Spleen (tissue), 13 donors: ENCODE results near the gene POLR1H. TPM values are rescaled to one million over a fixed set of nuclear protein-coding genes. Genes with fewer than 3 reads are reported as not detected.
A peak's percentile ranks its signal among the peaks of the same experiment; 100 is the strongest.

Experiments
- DNase-seq: peaks from one replicate; pipeline ENCODE4 v3.0.0-alpha.2; 2020
- H3K27ac ChIP-seq, 8 donors: fragments of 200-600 bp; sonication (generic) in 7 of 8; 1 replicate in 4 of 8; 2 replicates in 4 of 8; pipeline versions ENCODE4 v1.5.0 to v1.8.0; 2016 to 2021; ENCODE audit warnings: inconsistent platforms in 4 of 8, mild to moderate bottlenecking in 4 of 8, moderate library complexity in 1 of 8
- H3K27me3 ChIP-seq, 7 donors: fragments of 200-600 bp; sonication (generic) in 6 of 7; replicated peaks in 1 of 7; 1 replicate in 4 of 7; 2 replicates in 3 of 7; pipeline versions ENCODE4 v1.5.0 to v1.8.0; 2016 to 2021; ENCODE audit warnings: inconsistent platforms in 3 of 7, mild to moderate bottlenecking in 1 of 7
- H3K36me3 ChIP-seq, 6 donors: fragments of 200-600 bp; sonication (generic) in 5 of 6; 1 replicate in 4 of 6; 2 replicates in 2 of 6; pipeline versions ENCODE4 v1.5.0 to v1.8.0; 2016 to 2021; ENCODE audit warnings: inconsistent platforms in 2 of 6
- H3K4me1 ChIP-seq, 6 donors: fragments of 200-600 bp; sonication (generic) in 5 of 6; 1 replicate in 3 of 6; 2 replicates in 3 of 6; pipeline versions ENCODE4 v1.5.0 to v1.8.0; 2016 to 2021; ENCODE audit warnings: inconsistent platforms in 3 of 6
- H3K4me3 ChIP-seq, 8 donors: fragments of 200-600 bp; sonication (generic) in 7 of 8; 1 replicate in 4 of 8; 2 replicates in 4 of 8; pipeline versions ENCODE4 v1.5.0 to v1.8.0; 2016 to 2021; ENCODE audit warnings: inconsistent platforms in 4 of 8, mild to moderate bottlenecking in 4 of 8, moderate library complexity in 2 of 8
- H3K9me3 ChIP-seq, 8 donors: fragments of 200-600 bp; sonication (generic) in 7 of 8; 1 replicate in 4 of 8; 2 replicates in 4 of 8; pipeline versions ENCODE4 v1.5.0 to v1.8.0; 2016 to 2021; ENCODE audit warnings: inconsistent platforms in 4 of 8
- POLR2A ChIP-seq, 3 donors: fragments of 450-650 bp; IDR thresholded peaks; one replicate each; pipeline ENCODE4 v1.5.1; 2017; ENCODE audit warnings: antibody characterized with exemption in 3 of 3, mild to moderate bottlenecking in 1 of 3
- POLR2AphosphoS5 ChIP-seq, 3 donors: sonication (generic); formaldehyde crosslinking; IDR thresholded peaks; one replicate each; pipeline ENCODE4 v1.5.1; 2017; ENCODE audit warnings: antibody characterized with exemption in 3 of 3
- WGBS, 5 donors: extraction: QIAGEN DNeasy Blood & Tissue Kit in 3 of 5; methylation state at CpG; one replicate each; pipeline versions ENCODE4 v1.1.5 to v1.1.7; 2013 to 2018; 5-methylcytosine and 5-hydroxymethylcytosine counted together
- intact Hi-C: fragments of 100-400 bp; cut with DNase I; formaldehyde crosslinking; loops from one replicate; pipeline ENCODE4 v1.15.0; 2023; ENCODE audit warnings: low total_unique reads
- long read RNA-seq, 2 donors: transcript quantifications; one replicate each; lab custom pipeline, GENCODE V29; 2026
- polyA plus RNA-seq, 3 donors: library from polyadenylated mRNA; stranded (reverse); fragments of 200-250 nt; gene quantifications; one replicate each; pipeline ENCODE4 v1.2.1, GENCODE V29; 2013
- total RNA-seq, 7 donors: library from RNA; depleted of rRNA in 3 of 7; stranded (reverse); fragments of >200 nt in 3 of 7; fragmentation: NEBNext Ultra II Directional in 4 of 7; extraction: Animal tissue kit (Norgen Biotek cat#: 25700) in 4 of 7; gene quantifications; one replicate each; pipeline versions ENCODE4 v1.1.0 to v1.2.1, GENCODE V29; 2016 to 2021
- TF ChIP-seq, protein P1 (sequence below), 11 experiments: fragments of 200-600 bp in 7 of 11; fragments of 450-650 bp in 4 of 11; sonication (generic) in 4 of 11; IDR thresholded peaks in 8 of 11; conservative IDR thresholded peaks in 3 of 11; 1 replicate in 7 of 11; 2 replicates in 4 of 11; pipeline versions ENCODE4 v1.4.0 to v1.8.0; 2016 to 2021; ENCODE audit warnings: antibody characterized with exemption in 11 of 11, inconsistent platforms in 4 of 11, mild to moderate bottlenecking in 1 of 11
- donor health status: healthy with polysubstance abuse.
- donor health status: DM: no; HTN: no; CAD: no; lungs with moderate emphysema.
- donor health status: DM: no; HTN: no; CAD: no.
- donor health status: Bipolar disorder and iron deficiency.
- donor health status: healthy.
- donor health status: DM: no; HTN: no; CAD: no.
- donor health status: DM: yes; HTN: yes; CAD: no.

POLR1H gene, protein sequence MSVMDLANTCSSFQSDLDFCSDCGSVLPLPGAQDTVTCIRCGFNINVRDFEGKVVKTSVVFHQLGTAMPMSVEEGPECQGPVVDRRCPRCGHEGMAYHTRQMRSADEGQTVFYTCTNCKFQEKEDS
- 10 to 100 TPM; 21.0 to 36.9 (median 22.8) TPM for total RNA-seq
- 10 to 100 TPM; 62.6 to 78.6 (median 72.9) TPM for polyA plus RNA-seq
- long read RNA-seq, donor 1, transcript ZNRD1-201 (4 exons, 864 nt): major isoform, 16 of 30 reads
- long read RNA-seq, donor 1, transcript ZNRD1-202 (5 exons, 743 nt): minor isoform, 8 of 30 reads
- long read RNA-seq, donor 1, partial matches to known transcripts: 0 of 30 reads
- long read RNA-seq, donor 1, other reads (novel, unspliced or antisense): 0 of 30 reads
- long read RNA-seq, donor 2, transcript ZNRD1-202 (5 exons, 743 nt): minor isoform, 8 of 22 reads
- long read RNA-seq, donor 2, transcript ZNRD1-201 (4 exons, 864 nt): major isoform, 10 of 22 reads
- long read RNA-seq, donor 2, partial matches to known transcripts: 0 of 22 reads
- long read RNA-seq, donor 2, other reads (novel, unspliced or antisense): 0 of 22 reads

DNA sequence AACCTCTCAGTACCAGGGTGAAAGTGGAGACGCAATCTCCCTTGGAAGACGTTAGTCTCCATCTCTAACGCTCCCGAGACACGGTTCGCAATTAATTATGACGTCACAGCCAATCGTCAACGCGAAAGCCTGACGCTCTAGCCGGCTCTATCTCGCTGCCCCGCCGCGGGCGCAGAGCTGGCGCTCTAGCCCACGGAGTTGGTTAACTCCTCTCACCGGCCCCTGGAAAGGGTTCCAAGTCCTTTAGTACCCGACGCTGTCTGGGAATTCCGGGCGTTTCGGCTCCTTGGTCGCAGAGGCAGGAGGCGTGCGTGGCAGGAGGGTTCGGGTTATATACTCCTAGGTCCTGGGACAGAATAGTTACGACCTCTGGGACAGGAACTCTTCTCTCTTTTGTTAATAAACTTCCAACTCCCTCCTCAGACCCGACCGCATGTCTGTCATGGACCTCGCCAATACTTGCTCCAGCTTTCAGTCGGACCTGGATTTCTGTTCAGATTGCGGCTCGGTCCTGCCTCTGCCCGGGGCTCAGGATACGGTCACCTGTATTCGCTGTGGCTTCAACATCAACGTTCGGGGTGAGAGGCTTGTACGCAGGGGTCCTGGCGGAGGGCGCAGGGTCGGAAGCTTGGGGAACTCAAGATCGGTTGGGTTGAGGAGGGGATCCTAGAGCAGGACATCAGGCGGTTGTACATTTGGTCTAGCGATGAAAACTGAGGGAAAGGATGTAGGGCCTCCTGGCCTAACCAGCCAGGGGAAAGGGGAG is at the start of gene POLR1H:
POLR1H (plus strand) TSS at position 174 of the 766 bp plus-strand sequence; CDS start at position 434, 260 bp downstream.
- DNase-seq: peak; percentile 96
- Histone ChIP-seq H3K4me1 (peaks cover 21 to 65% (median 40%) of the 10 kb centered on the region in 6 donors), H3K27ac (peak within 1 kb of the TSS; percentile 87 to 94 (median 92)), H3K4me3 (peak within 1 kb of the TSS; percentile 68 to 97 (median 84)), H3K36me3 (peaks cover 0 to 45% (median 26%) of the 10 kb centered on the region in 6 donors), H3K27me3 (no peaks in the 10 kb centered on the region), H3K9me3 (no peaks in the 10 kb centered on the region)
- WGBS, 5 donors: 0 to 1% (median 0%) methylated on average over 43 to 48 of the region's 48 CpGs
- intact Hi-C loops: no loop called here
- TF ChIP-seq, protein P1, sequence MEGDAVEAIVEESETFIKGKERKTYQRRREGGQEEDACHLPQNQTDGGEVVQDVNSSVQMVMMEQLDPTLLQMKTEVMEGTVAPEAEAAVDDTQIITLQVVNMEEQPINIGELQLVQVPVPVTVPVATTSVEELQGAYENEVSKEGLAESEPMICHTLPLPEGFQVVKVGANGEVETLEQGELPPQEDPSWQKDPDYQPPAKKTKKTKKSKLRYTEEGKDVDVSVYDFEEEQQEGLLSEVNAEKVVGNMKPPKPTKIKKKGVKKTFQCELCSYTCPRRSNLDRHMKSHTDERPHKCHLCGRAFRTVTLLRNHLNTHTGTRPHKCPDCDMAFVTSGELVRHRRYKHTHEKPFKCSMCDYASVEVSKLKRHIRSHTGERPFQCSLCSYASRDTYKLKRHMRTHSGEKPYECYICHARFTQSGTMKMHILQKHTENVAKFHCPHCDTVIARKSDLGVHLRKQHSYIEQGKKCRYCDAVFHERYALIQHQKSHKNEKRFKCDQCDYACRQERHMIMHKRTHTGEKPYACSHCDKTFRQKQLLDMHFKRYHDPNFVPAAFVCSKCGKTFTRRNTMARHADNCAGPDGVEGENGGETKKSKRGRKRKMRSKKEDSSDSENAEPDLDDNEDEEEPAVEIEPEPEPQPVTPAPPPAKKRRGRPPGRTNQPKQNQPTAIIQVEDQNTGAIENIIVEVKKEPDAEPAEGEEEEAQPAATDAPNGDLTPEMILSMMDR (IDR thresholded peaks at IDR 0.05 in 8 of 11, conservative IDR thresholded peaks at IDR 0.05 in 3 of 11): peak in 2 of 11 experiments; percentile 14 to 25
- TF ChIP-seq POLR2AphosphoS5 (IDR thresholded peaks at IDR 0.05) (peak; percentile 98 to 99 (median 98)), POLR2A (IDR thresholded peaks at IDR 0.05) (peak; percentile 49 to 95 (median 65))

DNA sequence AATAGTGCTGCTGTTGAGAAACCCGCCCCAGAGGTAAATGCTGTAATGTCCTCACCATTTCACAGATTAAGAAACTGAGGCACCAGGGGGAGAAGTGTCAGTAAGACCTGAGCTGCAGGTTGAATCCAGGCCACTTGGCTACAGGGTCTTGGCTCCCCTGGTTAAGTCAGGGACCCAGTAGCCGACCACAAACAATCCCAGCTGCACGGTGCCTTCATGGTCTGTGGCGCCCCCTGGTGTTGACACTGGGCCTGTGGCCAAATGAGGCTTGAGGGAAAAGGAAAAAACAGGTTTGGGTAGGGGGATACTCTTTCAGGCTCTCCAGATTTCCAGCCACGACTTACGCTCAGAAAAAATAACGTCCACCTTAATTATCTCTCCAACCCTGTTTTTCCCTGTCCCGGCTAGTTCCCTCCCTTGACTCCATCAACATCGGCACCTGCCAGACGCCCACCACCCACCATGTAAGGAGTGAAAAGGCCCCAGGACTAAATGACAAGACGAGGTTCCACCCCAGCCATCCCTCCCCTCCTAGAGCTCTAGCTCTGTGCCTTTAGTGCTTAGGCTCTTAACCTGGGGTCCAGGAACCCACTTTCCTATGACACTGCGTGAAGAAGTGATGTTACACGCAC is 47.7 kb upstream of the POLR1H start:
- no peak overlapping the region for H3K4me3 ChIP-seq
- H3K36me3 ChIP-seq: peaks cover 0 to 20% (median 0%) of the 10 kb centered on the region in 6 donors
- H3K27me3 ChIP-seq: peaks cover 0 to 4% (median 0%) of the 10 kb centered on the region in 7 donors
- no peak for DNase-seq
- no peaks in the 10 kb centered on the region for H3K9me3 ChIP-seq
- intact Hi-C loops: loop anchor here (2.0 kb wide), 1 partner anchor 163 kb away; no protein-coding TSS in a partner anchor
- H3K4me1 ChIP-seq: peaks cover 0 to 5% (median 0%) of the 10 kb centered on the region in 6 donors
- H3K27ac ChIP-seq: no peak overlapping the region
- 54 to 78% (median 58%) methylated on average over 13 of the region's 13 CpGs for WGBS, 5 donors
- TF ChIP-seq POLR2AphosphoS5 (IDR thresholded peaks at IDR 0.05) (no peak), POLR2A (IDR thresholded peaks at IDR 0.05) (no peak)
- TF ChIP-seq, protein P1 (IDR thresholded peaks at IDR 0.05 in 8 of 11, conservative IDR thresholded peaks at IDR 0.05 in 3 of 11): peak in 10 of 11 experiments; percentile 10 to 94 (median 78)

DNA sequence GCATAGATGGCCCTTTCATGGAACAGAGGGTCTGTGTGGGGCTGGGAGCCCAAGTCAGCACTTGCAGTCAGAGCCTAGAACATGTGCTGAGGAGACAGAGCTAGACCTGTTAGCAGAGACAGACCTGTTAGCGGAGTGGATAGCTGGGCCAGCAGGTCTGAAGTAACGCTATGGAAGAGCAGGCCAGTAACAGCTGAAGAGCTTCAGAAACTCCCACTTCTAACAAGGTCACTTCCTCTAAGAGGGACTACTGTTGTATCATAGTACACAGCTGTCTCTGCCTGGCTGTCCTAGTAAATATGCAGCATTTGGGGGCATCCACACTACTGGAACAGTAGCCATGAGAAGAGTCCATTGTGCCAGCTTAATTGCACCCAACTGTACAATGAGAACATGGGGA is 41.2 kb upstream of the POLR1H start:
- H3K36me3 ChIP-seq: peaks cover 0 to 16% (median 0%) of the 10 kb centered on the region in 6 donors
- DNase-seq: no peak
- no peak overlapping the region for H3K27ac ChIP-seq
- intact Hi-C loops: no loop called here
- 76 to 94% (median 88%) methylated on average over 2 of the region's 2 CpGs for WGBS, 5 donors
- no peaks in the 10 kb centered on the region for H3K27me3 ChIP-seq
- no peaks in the 10 kb centered on the region for H3K9me3 ChIP-seq
- peaks cover 0 to 10% (median 2%) of the 10 kb centered on the region in 6 donors for H3K4me1 ChIP-seq
- TF ChIP-seq POLR2A (IDR thresholded peaks at IDR 0.05) (no peak), POLR2AphosphoS5 (IDR thresholded peaks at IDR 0.05) (no peak)
- TF ChIP-seq, protein P1 (IDR thresholded peaks at IDR 0.05 in 8 of 11, conservative IDR thresholded peaks at IDR 0.05 in 3 of 11): no peak
- no peak overlapping the region for H3K4me3 ChIP-seq
